H9 (cell line): Measurements from ENCODE around the gene KLF13. TPM values are rescaled to one million over a fixed set of nuclear protein-coding genes. Genes with fewer than 3 reads are reported as not detected.

Experiments used
- DNase-seq: peaks from one replicate; pipeline ENCODE4 v3.0.0-alpha.2; 2017
- H2AFZ ChIP-seq: one replicate; pipeline ENCODE4 v1.6.1; 2013; ENCODE audit warnings: mild to moderate bottlenecking, low read length, control low read depth, moderate library complexity
- H2AK5ac ChIP-seq: 2 replicates; pipeline ENCODE4 v1.6.1; 2013; ENCODE audit warnings: low read length, control low read depth, mixed read lengths; ENCODE audit not compliant: insufficient read length
- H2BK120ac ChIP-seq: one replicate; pipeline ENCODE4 v1.6.1; 2013; ENCODE audit warnings: low read depth, mild to moderate bottlenecking, low read length, control low read depth, inconsistent platforms; ENCODE audit not compliant: poor library complexity, severe bottlenecking
- H2BK12ac ChIP-seq: 2 replicates; pipeline ENCODE4 v1.6.1; 2013; ENCODE audit warnings: low read length, control low read depth, mixed read lengths, low read depth; ENCODE audit not compliant: insufficient read length
- H2BK15ac ChIP-seq: 2 replicates; pipeline ENCODE4 v1.6.1; 2013; ENCODE audit warnings: low read depth, low read length, control low read depth
- H2BK20ac ChIP-seq: one replicate; pipeline ENCODE4 v1.6.1; 2013; ENCODE audit warnings: low read depth, mild to moderate bottlenecking, low read length, control low read depth, inconsistent platforms; ENCODE audit not compliant: poor library complexity, severe bottlenecking
- H2BK5ac ChIP-seq: 2 replicates; pipeline ENCODE4 v1.6.1; 2013; ENCODE audit warnings: low read length, control low read depth, mixed read lengths; ENCODE audit not compliant: insufficient read length
- H3K14ac ChIP-seq: 2 replicates; pipeline ENCODE4 v1.6.1; 2013; ENCODE audit warnings: low read length, control low read depth; ENCODE audit not compliant: insufficient read depth
- H3K18ac ChIP-seq: 2 replicates; pipeline ENCODE4 v1.6.1; 2013; ENCODE audit warnings: low read depth, mild to moderate bottlenecking, mixed read lengths, low read length, control low read depth; ENCODE audit not compliant: insufficient read length
- H3K23ac ChIP-seq: 2 replicates; pipeline ENCODE4 v1.6.1; 2013; ENCODE audit warnings: low read length, control low read depth, mixed read lengths, low read depth; ENCODE audit not compliant: insufficient read length
- H3K23me2 ChIP-seq: 2 replicates; pipeline ENCODE4 v1.6.1; 2013; ENCODE audit warnings: low read depth, mild to moderate bottlenecking, mixed read lengths, low read length, control low read depth; ENCODE audit not compliant: insufficient read length, poor library complexity, severe bottlenecking
- H3K27ac ChIP-seq: 2 replicates; pipeline ENCODE4 v1.5.1; 2013; ENCODE audit warnings: low read length, control low read depth, mixed read lengths, low read depth; ENCODE audit not compliant: insufficient read length
- H3K27me3 ChIP-seq: 2 replicates; pipeline ENCODE4 v1.6.1; 2013; ENCODE audit warnings: low read length, control low read depth, inconsistent platforms; ENCODE audit not compliant: insufficient read depth
- H3K4ac ChIP-seq: 2 replicates; pipeline ENCODE4 v1.6.1; 2013; ENCODE audit warnings: low read depth, mild to moderate bottlenecking, control low read depth, inconsistent platforms, low read length, moderate library complexity
- H3K4me1 ChIP-seq: 2 replicates; pipeline ENCODE4 v1.6.1; 2013; ENCODE audit warnings: low read length, control low read depth, inconsistent platforms; ENCODE audit not compliant: insufficient read depth
- H3K4me2 ChIP-seq: 2 replicates; pipeline ENCODE4 v1.6.1; 2013; ENCODE audit warnings: low read length, control low read depth, mixed read lengths; ENCODE audit not compliant: insufficient read length, insufficient read depth
- H3K56ac ChIP-seq: 2 replicates; pipeline ENCODE4 v1.6.1; 2013; ENCODE audit warnings: low read depth, mild to moderate bottlenecking, mixed read lengths, low read length, control low read depth; ENCODE audit not compliant: insufficient read length
- H3K79me1 ChIP-seq: 2 replicates; pipeline ENCODE4 v1.6.1; 2013; ENCODE audit warnings: low read depth, mild to moderate bottlenecking, moderate library complexity, low read length, control low read depth, inconsistent platforms; ENCODE audit not compliant: insufficient read depth, poor library complexity, severe bottlenecking
- H3K79me2 ChIP-seq: 2 replicates; pipeline ENCODE4 v1.6.1; 2013; ENCODE audit warnings: low read length, control low read depth, inconsistent platforms; ENCODE audit not compliant: insufficient read depth
- H3K9ac ChIP-seq: 2 replicates; pipeline ENCODE4 v1.6.1; 2013; ENCODE audit warnings: low read length, control low read depth, mixed read lengths; ENCODE audit not compliant: insufficient read length; ENCODE audit errors: extremely low read depth
- H3K9me3 ChIP-seq: one replicate; pipeline ENCODE4 v1.6.1; 2013; ENCODE audit warnings: low read depth, low read length, inconsistent platforms; ENCODE audit not compliant: control insufficient read depth
- H3T11ph ChIP-seq: one replicate; pipeline ENCODE4 v1.6.1; 2013; ENCODE audit warnings: mild to moderate bottlenecking, low read length, control low read depth, inconsistent platforms
- H4K20me1 ChIP-seq: one replicate; pipeline ENCODE4 v1.6.1; 2013; ENCODE audit not compliant: control insufficient read depth, insufficient read length, insufficient read depth
- H4K5ac ChIP-seq: 2 replicates; pipeline ENCODE4 v1.6.1; 2013; ENCODE audit warnings: low read depth, mild to moderate bottlenecking, mixed read lengths, low read length, control low read depth; ENCODE audit not compliant: insufficient read length
- H4K8ac ChIP-seq: replicated peaks from 2 replicates; pipeline ENCODE4 v1.6.1; 2013; ENCODE audit warnings: low read length, control low read depth, mixed read lengths, low read depth; ENCODE audit not compliant: insufficient read length
- H4K91ac ChIP-seq: 2 replicates; pipeline ENCODE4 v1.6.1; 2013; ENCODE audit warnings: low read depth, mild to moderate bottlenecking, moderate library complexity, mixed read lengths, low read length, control low read depth; ENCODE audit not compliant: insufficient read length
- H3K27ac Mint-ChIP-seq, 3 experiments: 2 replicates in 2 of 3; 3 replicates in 1 of 3; pipeline ENCODE4 v1.8.0; 2020 to 2021; ENCODE audit warnings: mixed read lengths in 3 of 3, mild to moderate bottlenecking in 1 of 3, moderate library complexity in 1 of 3
- H3K27me3 Mint-ChIP-seq: 2 replicates; pipeline ENCODE4 v1.8.0; 2021; ENCODE audit warnings: low read depth, mild to moderate bottlenecking, moderate library complexity, mixed read lengths
- H3K36me3 Mint-ChIP-seq, 3 experiments: 2 replicates in 2 of 3; 3 replicates in 1 of 3; pipeline ENCODE4 v1.8.0; 2020 to 2021; ENCODE audit warnings: low read depth in 3 of 3, mixed read lengths in 3 of 3; ENCODE audit not compliant: insufficient read depth in 1 of 3
- H3K4me1 Mint-ChIP-seq, 2 experiments: 2 replicates each; pipeline ENCODE4 v1.8.0; 2020; ENCODE audit warnings: mixed read lengths in 2 of 2
- H3K4me3 Mint-ChIP-seq, 2 experiments: 2 replicates in 1 of 2; 3 replicates in 1 of 2; pipeline ENCODE4 v1.8.0; 2020 to 2021; ENCODE audit warnings: mild to moderate bottlenecking in 2 of 2, mixed read lengths in 2 of 2, moderate library complexity in 1 of 2
- H3K9me3 Mint-ChIP-seq, 2 experiments: 2 replicates in 1 of 2; 3 replicates in 1 of 2; pipeline ENCODE4 v1.8.0; 2020; ENCODE audit warnings: mild to moderate bottlenecking in 2 of 2, mixed read lengths in 2 of 2, moderate library complexity in 1 of 2
- WGBS: extraction: QIAGEN DNeasy Blood & Tissue Kit; methylation state at CpG from one replicate; pipeline ENCODE4 v1.1.7; 2013; ENCODE audit warnings: missing lambda C conversion rate, low lambda C conversion rate, mixed read lengths; ENCODE audit not compliant: insufficient read length; ENCODE audit errors: extremely low coverage; 5-methylcytosine and 5-hydroxymethylcytosine counted together
- total RNA-seq: library from RNA; stranded (reverse); gene quantifications from 2 replicates; pipeline ENCODE4 v1.2.1, GENCODE V29; 2021
- TF ChIP-seq, protein P1 (sequence below): fragments of 200-600 bp; sonication (generic); conservative IDR thresholded peaks from 3 replicates; pipeline ENCODE4 v1.8.0; 2021; ENCODE audit warnings: antibody characterized with exemption, mild to moderate bottlenecking

KLF13 gene
- total RNA-seq, 1 experiment from 2014 or later, result 33.4 TPM

DNA sequence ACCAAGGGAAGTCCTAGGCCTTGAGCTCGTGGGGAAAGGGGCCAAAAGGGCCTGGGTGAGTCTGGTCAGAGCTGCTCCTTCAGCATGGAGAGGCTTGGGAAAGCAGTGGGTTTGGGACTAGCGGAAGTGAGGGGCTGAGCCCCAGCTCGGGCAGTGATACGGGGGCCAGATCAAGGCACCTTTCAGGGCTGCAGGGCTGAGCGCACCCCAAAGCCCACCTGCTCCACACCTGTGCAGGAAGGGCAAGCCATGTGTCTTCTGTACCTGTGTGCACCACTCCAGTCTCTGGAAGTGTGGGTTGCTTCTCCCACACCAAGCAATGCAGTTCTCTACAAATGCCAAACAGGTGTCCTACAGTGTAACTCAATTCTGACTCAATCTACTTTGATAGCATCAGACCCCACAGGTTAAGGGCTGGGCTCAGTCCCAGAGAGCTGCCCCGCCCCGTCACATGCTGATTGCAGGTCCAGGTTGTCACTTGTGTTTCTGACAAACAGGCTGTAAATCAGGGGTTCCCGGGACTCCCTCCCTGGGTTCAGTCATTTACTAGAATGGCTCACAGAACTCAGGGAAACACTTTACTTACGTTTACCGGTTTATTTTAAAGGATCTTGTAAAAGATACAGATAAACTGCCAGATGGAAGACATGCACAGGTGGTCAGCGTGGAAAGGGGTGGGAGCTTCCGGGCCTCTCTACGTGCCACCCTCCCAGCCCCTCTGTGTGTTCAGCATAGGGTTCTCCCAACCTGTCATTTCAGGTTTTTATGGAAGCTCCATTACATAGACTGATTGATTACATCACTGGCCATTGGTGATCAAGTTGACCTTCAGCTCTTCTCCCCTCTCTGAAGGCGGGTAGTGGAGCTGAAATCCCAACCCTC, 28.8 kb upstream of the KLF13 start:
- no peak overlapping the region for H3K56ac ChIP-seq
- H2BK5ac ChIP-seq, result no peak overlapping the region
- H3K36me3 Mint-ChIP-seq, result no peaks in the 10 kb centered on the region
- H3K9me3 Mint-ChIP-seq, result no peaks in the 10 kb centered on the region
- H3T11ph ChIP-seq, result no peak overlapping the region
- no peak overlapping the region for H2BK15ac ChIP-seq
- H3K23ac ChIP-seq, result no peak overlapping the region
- no peaks in the 10 kb centered on the region for H3K9me3 ChIP-seq
- no peaks in the 10 kb centered on the region for H3K79me2 ChIP-seq
- H4K8ac ChIP-seq, result no peak overlapping the region
- DNase-seq, result no peak
- no peak overlapping the region for H2BK12ac ChIP-seq
- H4K20me1 ChIP-seq, result no peaks in the 10 kb centered on the region
- H4K5ac ChIP-seq, result no peak overlapping the region
- WGBS, result no CpG with 5 or more reads among the region's 14 CpGs
- no peaks in the 10 kb centered on the region for H3K23me2 ChIP-seq
- H2BK20ac ChIP-seq, result no peak overlapping the region
- H3K9ac ChIP-seq, result no peak overlapping the region
- H4K91ac ChIP-seq, result no peak overlapping the region
- no peak overlapping the region for H3K4ac ChIP-seq
- H3K27ac Mint-ChIP-seq, result peak overlapping the region in 1 of 3 experiments; percentile 83; a peak in 1 of 7 replicates
- H3K4me1 Mint-ChIP-seq, result peaks cover 41 to 47% of the 10 kb centered on the region in 2 experiments
- no peak overlapping the region for H3K4me3 Mint-ChIP-seq
- H3K4me1 ChIP-seq, result no peaks in the 10 kb centered on the region
- H3K4me2 ChIP-seq, result no peak overlapping the region
- no peak overlapping the region for H3K18ac ChIP-seq
- H3K14ac ChIP-seq, result peak overlapping the region; percentile 17
- H2AK5ac ChIP-seq, result no peak overlapping the region
- no peaks in the 10 kb centered on the region for H3K79me1 ChIP-seq
- no peak overlapping the region for H2AFZ ChIP-seq
- H3K27ac ChIP-seq, result no peak overlapping the region
- no peaks in the 10 kb centered on the region for H3K27me3 ChIP-seq
- peaks cover 6% of the 10 kb centered on the region; the same call in 1 of the 2 replicates for H3K27me3 Mint-ChIP-seq
- H2BK120ac ChIP-seq, result no peak overlapping the region
- TF ChIP-seq, protein P1, sequence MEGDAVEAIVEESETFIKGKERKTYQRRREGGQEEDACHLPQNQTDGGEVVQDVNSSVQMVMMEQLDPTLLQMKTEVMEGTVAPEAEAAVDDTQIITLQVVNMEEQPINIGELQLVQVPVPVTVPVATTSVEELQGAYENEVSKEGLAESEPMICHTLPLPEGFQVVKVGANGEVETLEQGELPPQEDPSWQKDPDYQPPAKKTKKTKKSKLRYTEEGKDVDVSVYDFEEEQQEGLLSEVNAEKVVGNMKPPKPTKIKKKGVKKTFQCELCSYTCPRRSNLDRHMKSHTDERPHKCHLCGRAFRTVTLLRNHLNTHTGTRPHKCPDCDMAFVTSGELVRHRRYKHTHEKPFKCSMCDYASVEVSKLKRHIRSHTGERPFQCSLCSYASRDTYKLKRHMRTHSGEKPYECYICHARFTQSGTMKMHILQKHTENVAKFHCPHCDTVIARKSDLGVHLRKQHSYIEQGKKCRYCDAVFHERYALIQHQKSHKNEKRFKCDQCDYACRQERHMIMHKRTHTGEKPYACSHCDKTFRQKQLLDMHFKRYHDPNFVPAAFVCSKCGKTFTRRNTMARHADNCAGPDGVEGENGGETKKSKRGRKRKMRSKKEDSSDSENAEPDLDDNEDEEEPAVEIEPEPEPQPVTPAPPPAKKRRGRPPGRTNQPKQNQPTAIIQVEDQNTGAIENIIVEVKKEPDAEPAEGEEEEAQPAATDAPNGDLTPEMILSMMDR, result no peak
